ENCODE measurements around the gene COASY. TPM values are rescaled to one million over a fixed set of nuclear protein-coding genes. Genes with fewer than 3 reads are reported as not detected.

The COASY gene
- total and polyA plus RNA-seq, 8 donors = 15.6 to 127 (median 82.4) TPM

- intact Hi-C loops (cut with DNase I; ENCODE audit: low total_unique reads) = no loop called here
- Histone ChIP-seq H3K9me3 (no peaks in the 10 kb centered on the region), H3K4me3 (peak overlapping the region in 1 of 4 donors; percentile 14), H3K36me3 (peaks cover 59 to 81% (median 71%) of the 10 kb centered on the region in 4 donors), H3K27me3 (no peaks in the 10 kb centered on the region), H3K4me1 (peaks cover 35 to 87% (median 60%) of the 10 kb centered on the region in 4 donors), H3K27ac (peak overlapping the region; percentile 55 to 74 (median 68))
- peak; percentile 83 to 84 for DNase-seq
- WGBS, 5 donors = 27 to 62% (median 41%) methylated on average over 12 of the region's 12 CpGs
- TF ChIP-seq POLR2AphosphoS5 (IDR thresholded peaks at IDR 0.05) (peak in 2 of 3 donors; percentile 9 to 35), EP300 (IDR thresholded peaks at IDR 0.05) (no peak)
Observed at GRCh38 chr17:42571435-42572225, 9.7 kb downstream of the COASY start.

GRCh38 chr17:42573095-42573494, 11.1 kb downstream of the COASY start:
- intact Hi-C loops (cut with DNase I; ENCODE audit: low total_unique reads) = no loop called here

DNA sequence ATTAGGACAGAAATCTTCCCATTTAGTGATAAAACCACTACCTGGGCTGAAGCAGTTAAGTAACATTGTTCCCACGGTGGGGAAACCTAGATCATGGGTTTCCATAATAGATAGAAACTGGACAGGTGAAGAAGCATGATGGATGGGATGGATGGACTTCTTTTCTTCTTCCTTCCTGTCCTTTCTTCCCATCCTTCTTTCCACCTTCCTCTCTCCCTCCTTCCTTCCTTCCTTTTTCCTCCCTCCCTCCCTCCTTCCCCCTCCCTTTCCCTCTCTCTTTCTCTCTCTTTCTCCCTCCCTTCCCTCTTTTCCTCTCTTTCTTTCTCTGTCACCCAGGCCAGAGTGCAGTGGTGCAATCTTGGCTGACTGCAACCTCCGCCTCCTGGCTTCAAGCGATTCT, 12.5 kb downstream of the COASY start:
- Histone ChIP-seq H3K36me3 (peaks cover 47 to 72% (median 60%) of the 10 kb centered on the region in 4 donors), H3K27ac (no peak overlapping the region), H3K4me1 (peaks cover 31 to 88% (median 59%) of the 10 kb centered on the region in 4 donors), H3K4me3 (no peak overlapping the region), H3K27me3 (no peaks in the 10 kb centered on the region), H3K9me3 (no peaks in the 10 kb centered on the region)
- intact Hi-C loops (cut with DNase I; ENCODE audit: low total_unique reads) = no loop called here
- WGBS, 5 donors = 71 to 83% (median 76%) methylated on average over 3 of the region's 3 CpGs
- DNase-seq = no peak
- no peak for TF ChIP-seq POLR2AphosphoS5 (IDR thresholded peaks at IDR 0.05)

More at GRCh38 chr17:42573095-42573494, 11.1 kb downstream of the COASY start:
- peaks cover 35 to 88% (median 62%) of the 10 kb centered on the region in 4 donors for H3K4me1 ChIP-seq
- H3K27me3 ChIP-seq = no peaks in the 10 kb centered on the region
- peaks cover 59 to 81% (median 71%) of the 10 kb centered on the region in 4 donors for H3K36me3 ChIP-seq
- no peak for TF ChIP-seq POLR2A (IDR thresholded peaks at IDR 0.05)
- no peak for TF ChIP-seq POLR2AphosphoS5 (IDR thresholded peaks at IDR 0.05)
- no peak for TF ChIP-seq CTCF (IDR thresholded peaks at IDR 0.05)
- no peak for TF ChIP-seq EP300 (IDR thresholded peaks at IDR 0.05)
- H3K4me3 ChIP-seq = no peak overlapping the region
- no peaks in the 10 kb centered on the region for H3K9me3 ChIP-seq
- WGBS, 5 donors = 73 to 87% (median 79%) methylated on average over 4 of the region's 4 CpGs
- peak overlapping the region in 4 of 5 donors; percentile 22 to 74 (median 62) for H3K27ac ChIP-seq
- DNase-seq = no peak

DNA sequence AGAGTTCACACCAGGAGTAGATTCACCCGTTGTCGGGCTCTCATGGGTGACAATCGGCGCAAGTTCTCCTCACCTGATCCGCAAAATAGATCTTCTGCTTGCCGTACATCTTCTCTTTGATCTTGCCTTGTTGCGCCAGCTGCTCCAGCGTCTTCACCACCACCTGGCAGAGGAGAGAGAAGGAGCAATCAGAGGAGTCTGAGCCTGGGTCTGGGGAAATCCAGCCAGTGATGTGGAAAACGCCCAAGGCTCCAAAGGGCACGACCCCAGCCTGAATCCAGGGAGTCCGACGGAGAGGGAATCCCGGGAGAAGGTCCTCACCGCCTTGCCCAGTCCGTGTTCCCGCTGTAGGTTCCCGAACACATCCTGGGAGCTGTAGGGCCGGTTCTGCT, 15.2 kb downstream of the COASY start:
- H3K4me1 ChIP-seq = peaks cover 22 to 67% (median 37%) of the 10 kb centered on the region in 4 donors
- H3K9me3 ChIP-seq = no peaks in the 10 kb centered on the region
- TF ChIP-seq POLR2A (IDR thresholded peaks at IDR 0.05) = no peak
- TF ChIP-seq POLR2AphosphoS5 (IDR thresholded peaks at IDR 0.05) = no peak
- TF ChIP-seq CTCF (IDR thresholded peaks at IDR 0.05) = no peak
- TF ChIP-seq EP300 (IDR thresholded peaks at IDR 0.05) = no peak
- H3K27me3 ChIP-seq = no peaks in the 10 kb centered on the region
- intact Hi-C loops (cut with DNase I; ENCODE audit: low total_unique reads) = no loop called here
- no peak for DNase-seq
- H3K27ac ChIP-seq = peak overlapping the region; percentile 60 to 93 (median 85)
- peak overlapping the region; percentile 48 to 66 (median 58) for H3K4me3 ChIP-seq
- WGBS, 5 donors = 5 to 7% (median 6%) methylated on average over 17 to 18 of the region's 18 CpGs
- peaks cover 35 to 71% (median 60%) of the 10 kb centered on the region in 4 donors for H3K36me3 ChIP-seq

- DNase-seq = peak; percentile 96 to 98
- WGBS, 5 donors = 0 to 2% (median 0%) methylated on average over 52 of the region's 52 CpGs
- peak; percentile 76 to 94 (median 90) for TF ChIP-seq POLR2AphosphoS5 (IDR thresholded peaks at IDR 0.05)
- TF ChIP-seq POLR2A (IDR thresholded peaks at IDR 0.05) = peak in 1 of 4 donors; percentile 31
- TF ChIP-seq EP300 (IDR thresholded peaks at IDR 0.05) = no peak
- TF ChIP-seq CTCF (IDR thresholded peaks at IDR 0.05) = peak in 4 of 7 experiments; percentile 10 to 37 (median 20)
- H3K9me3 ChIP-seq = no peaks in the 10 kb centered on the region
- H3K36me3 ChIP-seq = peaks cover 35 to 71% (median 60%) of the 10 kb centered on the region in 4 donors
- intact Hi-C loops (cut with DNase I; ENCODE audit: low total_unique reads) = no loop called here
- H3K4me1 ChIP-seq = peaks cover 16 to 62% (median 31%) of the 10 kb centered on the region in 4 donors
- H3K27me3 ChIP-seq = no peaks in the 10 kb centered on the region
- peak within 1 kb of the TSS; percentile 85 to 93 (median 88) for H3K27ac ChIP-seq
- peak within 1 kb of the TSS; percentile 48 to 66 (median 58) for H3K4me3 ChIP-seq
Observed at GRCh38 chr17:42577532-42578281, 15.8 kb downstream of the COASY start, which contains the start of gene PSMC3IP. Gene PSMC3IP (minus strand): TSS chr17:42577729. CDS start chr17:42577686, 43 bp downstream.
